Measurements from ENCODE around the gene SCARB1. TPM values are rescaled to one million over a fixed set of nuclear protein-coding genes. Genes with fewer than 3 reads are reported as not detected.

SCARB1 gene
- total RNA-seq, 1 donor from 2014 or later = 44.5 TPM

DNA sequence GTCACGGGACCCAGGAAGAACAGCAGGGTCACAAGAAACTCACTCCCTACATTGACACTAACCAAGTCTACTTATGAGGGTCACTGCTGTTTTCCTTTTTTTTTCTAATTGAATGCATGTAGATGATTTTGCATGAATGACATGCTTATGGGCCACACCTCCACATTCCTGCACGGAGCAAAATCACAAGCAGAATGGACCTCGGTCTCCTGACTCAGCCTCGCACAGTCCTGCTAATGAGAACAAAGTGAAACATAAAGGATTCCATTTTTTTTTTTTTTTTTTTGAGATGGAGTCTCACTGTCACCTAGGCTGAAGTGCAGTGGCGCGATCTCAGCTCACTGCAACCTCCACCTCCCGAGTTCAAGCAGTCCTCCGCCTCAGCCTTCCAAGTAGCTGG, 12.3 kb downstream of the SCARB1 start:
- peaks cover 15% of the 10 kb centered on the region for H3K4me1 Mint-ChIP-seq (ENCODE audit: low read depth, unreplicated experiment)
- H3K36me3 Mint-ChIP-seq (ENCODE audit: low read depth, unreplicated experiment) = peaks cover 10% of the 10 kb centered on the region
- H3K9me3 Mint-ChIP-seq (ENCODE audit: unreplicated experiment) = no peaks in the 10 kb centered on the region

DNA sequence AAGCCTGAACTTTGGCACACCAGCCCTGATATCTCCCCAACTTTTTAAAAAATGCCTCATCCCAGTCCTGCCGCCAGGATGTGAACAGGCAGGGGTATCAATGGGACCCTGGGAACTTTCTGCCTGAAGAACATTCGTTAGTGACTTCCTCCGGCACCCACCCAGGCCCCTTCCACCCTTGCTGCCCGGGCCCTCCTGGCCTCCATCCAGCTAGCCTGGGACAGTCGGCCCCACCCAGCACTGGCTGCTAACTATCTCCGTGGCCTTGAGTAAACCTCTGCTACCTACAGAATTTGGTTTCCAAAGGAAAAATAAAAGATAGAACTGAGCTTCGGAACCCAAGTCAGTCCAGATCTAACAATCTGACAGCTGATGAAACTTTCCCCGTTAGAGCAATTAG, 14.3 kb downstream of the SCARB1 start:
- FAIRE-seq (no peak), DNase-seq (ENCODE audit: low read depth) (no peak)
- Histone ChIP-seq H3K79me2 (ENCODE audit: insufficient read depth, low read length) (no peaks in the 10 kb centered on the region), H3K9me3 (ENCODE audit: insufficient read depth, low read depth, low read length) (no peaks in the 10 kb centered on the region), H3K36me3 (ENCODE audit: insufficient read depth, low read length) (no peaks in the 10 kb centered on the region), H3K4me3 (ENCODE audit: insufficient read depth, low read depth, low read length) (no peak overlapping the region), H3K9ac (ENCODE audit: low read length) (no peak overlapping the region), H2AFZ (ENCODE audit: low read depth, low read length) (no peak overlapping the region), H3K4me2 (ENCODE audit: low read length) (no peak overlapping the region), H3K27ac (ENCODE audit: low read depth, low read length) (no peak overlapping the region), H3K27me3 (ENCODE audit: insufficient read depth, low read length) (no peaks in the 10 kb centered on the region), H3K4me1 (ENCODE audit: insufficient read depth, low read length) (peaks cover 3% of the 10 kb centered on the region), H4K20me1 (ENCODE audit: insufficient read depth, low read length) (peaks cover 18% of the 10 kb centered on the region)
- Mint-ChIP-seq H3K4me1 (ENCODE audit: low read depth, unreplicated experiment) (peaks cover 5% of the 10 kb centered on the region), H3K9me3 (ENCODE audit: unreplicated experiment) (no peaks in the 10 kb centered on the region), H3K36me3 (ENCODE audit: low read depth, unreplicated experiment) (peaks cover 8% of the 10 kb centered on the region), H3K27me3 (ENCODE audit: low read depth, unreplicated experiment) (peaks cover 2% of the 10 kb centered on the region), H3K4me3 (ENCODE audit: unreplicated experiment) (no peak overlapping the region), H3K27ac (ENCODE audit: unreplicated experiment) (no peak overlapping the region)
- no peak for TF ChIP-seq EZH2 (IDR thresholded peaks at IDR 0.05; ENCODE audit: insufficient read depth, low read length)
- TF ChIP-seq, protein P1, sequence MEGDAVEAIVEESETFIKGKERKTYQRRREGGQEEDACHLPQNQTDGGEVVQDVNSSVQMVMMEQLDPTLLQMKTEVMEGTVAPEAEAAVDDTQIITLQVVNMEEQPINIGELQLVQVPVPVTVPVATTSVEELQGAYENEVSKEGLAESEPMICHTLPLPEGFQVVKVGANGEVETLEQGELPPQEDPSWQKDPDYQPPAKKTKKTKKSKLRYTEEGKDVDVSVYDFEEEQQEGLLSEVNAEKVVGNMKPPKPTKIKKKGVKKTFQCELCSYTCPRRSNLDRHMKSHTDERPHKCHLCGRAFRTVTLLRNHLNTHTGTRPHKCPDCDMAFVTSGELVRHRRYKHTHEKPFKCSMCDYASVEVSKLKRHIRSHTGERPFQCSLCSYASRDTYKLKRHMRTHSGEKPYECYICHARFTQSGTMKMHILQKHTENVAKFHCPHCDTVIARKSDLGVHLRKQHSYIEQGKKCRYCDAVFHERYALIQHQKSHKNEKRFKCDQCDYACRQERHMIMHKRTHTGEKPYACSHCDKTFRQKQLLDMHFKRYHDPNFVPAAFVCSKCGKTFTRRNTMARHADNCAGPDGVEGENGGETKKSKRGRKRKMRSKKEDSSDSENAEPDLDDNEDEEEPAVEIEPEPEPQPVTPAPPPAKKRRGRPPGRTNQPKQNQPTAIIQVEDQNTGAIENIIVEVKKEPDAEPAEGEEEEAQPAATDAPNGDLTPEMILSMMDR (IDR thresholded peaks at IDR 0.05; ENCODE audit: insufficient read depth, low read depth, low read length) = no peak

More for the DNA sequence above, 12.3 kb downstream of the SCARB1 start:
- peak overlapping the region; percentile 6 for H3K4me3 Mint-ChIP-seq (ENCODE audit: unreplicated experiment)
- DNase-seq (ENCODE audit: low read depth) = no peak
- H3K4me1 ChIP-seq (ENCODE audit: insufficient read depth, low read length) = peaks cover 3% of the 10 kb centered on the region
- peaks cover 28% of the 10 kb centered on the region for H4K20me1 ChIP-seq (ENCODE audit: insufficient read depth, low read length)
- no peaks in the 10 kb centered on the region for H3K36me3 ChIP-seq (ENCODE audit: insufficient read depth, low read length)
- H3K27ac ChIP-seq (ENCODE audit: low read depth, low read length) = no peak overlapping the region
- no peak for TF ChIP-seq EZH2 (IDR thresholded peaks at IDR 0.05; ENCODE audit: insufficient read depth, low read length)
- TF ChIP-seq, protein P1 (IDR thresholded peaks at IDR 0.05; ENCODE audit: insufficient read depth, low read depth, low read length) = no peak
- no peak overlapping the region for H3K27ac Mint-ChIP-seq (ENCODE audit: unreplicated experiment)
- no peak for FAIRE-seq
- no peak overlapping the region for H3K4me3 ChIP-seq (ENCODE audit: insufficient read depth, low read depth, low read length)
- no peaks in the 10 kb centered on the region for H3K79me2 ChIP-seq (ENCODE audit: insufficient read depth, low read length)
- peaks cover 2% of the 10 kb centered on the region for H3K27me3 Mint-ChIP-seq (ENCODE audit: low read depth, unreplicated experiment)
- no peak overlapping the region for H3K9ac ChIP-seq (ENCODE audit: low read length)
- H3K27me3 ChIP-seq (ENCODE audit: insufficient read depth, low read length) = no peaks in the 10 kb centered on the region
- H3K9me3 ChIP-seq (ENCODE audit: insufficient read depth, low read depth, low read length) = no peaks in the 10 kb centered on the region
- H3K4me2 ChIP-seq (ENCODE audit: low read length) = no peak overlapping the region
- H2AFZ ChIP-seq (ENCODE audit: low read depth, low read length) = no peak overlapping the region

DNA sequence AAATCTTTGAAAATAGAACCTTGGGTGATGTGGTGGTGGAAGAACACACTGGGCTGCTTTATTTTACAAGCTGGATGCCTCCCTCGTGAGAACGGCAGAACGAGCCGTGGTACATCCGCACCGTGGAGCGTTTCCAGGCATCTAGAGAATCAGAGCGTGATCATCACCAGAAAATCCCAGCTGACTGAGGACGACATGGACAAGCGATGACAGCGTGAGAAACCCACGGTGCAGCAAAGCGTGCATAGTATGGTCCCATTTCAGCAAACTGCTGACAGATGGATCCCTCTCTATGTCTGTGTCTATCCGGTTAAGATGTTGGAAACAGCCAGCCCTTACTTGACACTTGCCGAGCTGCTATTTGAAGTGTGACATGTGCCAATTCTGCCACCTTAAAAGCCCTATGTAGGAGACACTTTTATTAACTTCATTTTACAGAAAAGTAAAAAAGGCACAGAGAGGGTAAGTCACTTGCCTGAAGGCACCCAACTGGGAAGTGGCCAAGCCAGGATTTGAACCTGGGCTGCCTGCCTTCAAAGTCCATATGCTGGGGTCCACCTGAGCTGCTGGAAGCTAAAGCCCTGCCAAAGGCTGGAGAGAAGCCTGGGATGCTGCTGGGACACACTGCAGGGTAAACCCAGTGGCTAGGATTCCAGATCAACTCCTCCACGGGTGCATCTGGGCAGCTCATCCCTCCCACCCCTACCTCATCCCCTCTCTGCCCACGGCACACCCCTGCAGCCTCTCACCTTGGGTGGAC, 14.9 kb downstream of the SCARB1 start:
- no peak for DNase-seq (ENCODE audit: low read depth)
- peaks cover 5% of the 10 kb centered on the region for H3K4me1 Mint-ChIP-seq (ENCODE audit: low read depth, unreplicated experiment)
- Histone ChIP-seq H3K9ac (ENCODE audit: low read length) (no peak overlapping the region), H3K4me1 (ENCODE audit: insufficient read depth, low read length) (peaks cover 3% of the 10 kb centered on the region), H3K27ac (ENCODE audit: low read depth, low read length) (no peak overlapping the region), H3K36me3 (ENCODE audit: insufficient read depth, low read length) (no peaks in the 10 kb centered on the region), H4K20me1 (ENCODE audit: insufficient read depth, low read length) (peaks cover 17% of the 10 kb centered on the region), H3K4me2 (ENCODE audit: low read length) (no peak overlapping the region), H3K27me3 (ENCODE audit: insufficient read depth, low read length) (no peaks in the 10 kb centered on the region), H3K9me3 (ENCODE audit: insufficient read depth, low read depth, low read length) (no peaks in the 10 kb centered on the region), H3K4me3 (ENCODE audit: insufficient read depth, low read depth, low read length) (no peak overlapping the region), H2AFZ (ENCODE audit: low read depth, low read length) (no peak overlapping the region), H3K79me2 (ENCODE audit: insufficient read depth, low read length) (no peaks in the 10 kb centered on the region)
- H3K27me3 Mint-ChIP-seq (ENCODE audit: low read depth, unreplicated experiment) = peaks cover under 1% of the 10 kb centered on the region
- no peak for TF ChIP-seq EZH2 (IDR thresholded peaks at IDR 0.05; ENCODE audit: insufficient read depth, low read length)
- TF ChIP-seq, protein P1 (IDR thresholded peaks at IDR 0.05; ENCODE audit: insufficient read depth, low read depth, low read length) = no peak
- FAIRE-seq = no peak
- no peaks in the 10 kb centered on the region for H3K9me3 Mint-ChIP-seq (ENCODE audit: unreplicated experiment)
- H3K27ac Mint-ChIP-seq (ENCODE audit: unreplicated experiment) = no peak overlapping the region
- peaks cover 7% of the 10 kb centered on the region for H3K36me3 Mint-ChIP-seq (ENCODE audit: low read depth, unreplicated experiment)
- no peak overlapping the region for H3K4me3 Mint-ChIP-seq (ENCODE audit: unreplicated experiment)

All from astrocyte (in vitro differentiated cells and primary cell).